Muscle layer of colon (tissue), 2 donors: Measurements from ENCODE around the gene TNC.
A peak's percentile ranks its signal among the peaks of the same experiment; 100 is the strongest.

Experiments
- H3K27ac ChIP-seq: one replicate; pipeline ENCODE4 v1.7.0; 2013; ENCODE audit warnings: low read depth, mild to moderate bottlenecking, low read length, moderate library complexity
- H3K27me3 ChIP-seq, 2 donors: one replicate each; pipeline ENCODE4 v1.7.0; 2013; ENCODE audit warnings: low read length in 2 of 2, mild to moderate bottlenecking in 2 of 2; ENCODE audit not compliant: insufficient read depth in 2 of 2, control insufficient read depth in 1 of 2
- H3K36me3 ChIP-seq: one replicate; pipeline ENCODE4 v1.7.0; 2013; ENCODE audit warnings: mild to moderate bottlenecking, low read length; ENCODE audit not compliant: insufficient read depth
- H3K4me1 ChIP-seq: one replicate; pipeline ENCODE4 v1.7.0; 2013; ENCODE audit warnings: mild to moderate bottlenecking, low read length; ENCODE audit not compliant: insufficient read depth
- H3K4me3 ChIP-seq, 2 donors: one replicate each; pipeline ENCODE4 v1.7.0; 2013; ENCODE audit warnings: low read length in 2 of 2, low read depth in 1 of 2, mild to moderate bottlenecking in 1 of 2, moderate library complexity in 1 of 2
- H3K9ac ChIP-seq: one replicate; pipeline ENCODE4 v1.7.0; 2013; ENCODE audit warnings: low read length
- H3K9me3 ChIP-seq: one replicate; pipeline ENCODE4 v1.7.0; 2013; ENCODE audit warnings: mild to moderate bottlenecking, low read length
- donor health status: abdominal sarcoma.
- donor health status: Adenocarcinoma of cecum.

Gene TNC

DNA sequence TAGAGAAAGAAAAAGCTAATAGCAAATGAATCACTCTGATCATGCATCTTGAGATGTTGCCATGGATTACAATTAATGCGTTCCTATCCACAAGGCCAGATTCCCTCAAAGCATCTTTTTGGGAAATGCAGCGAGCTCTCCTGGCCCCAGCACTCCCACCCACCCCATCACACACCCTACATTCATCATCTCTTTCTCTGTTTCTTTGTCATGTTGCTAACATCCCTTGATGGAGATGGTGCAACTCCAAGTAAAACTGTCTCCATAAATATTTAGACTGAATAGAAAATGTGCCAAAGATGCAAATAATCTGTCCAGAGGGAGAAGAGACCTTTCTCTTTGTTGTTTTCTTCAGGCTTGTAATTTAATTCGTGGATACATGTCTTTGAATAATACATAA lies 30.8 kb upstream of the TNC start:
- no peak overlapping the region for H3K4me3 ChIP-seq
- H3K36me3 ChIP-seq, result no peaks in the 10 kb centered on the region
- H3K9ac ChIP-seq, result no peak overlapping the region
- H3K4me1 ChIP-seq, result peaks cover 40% of the 10 kb centered on the region
- H3K9me3 ChIP-seq, result no peaks in the 10 kb centered on the region
- H3K27ac ChIP-seq, result peak overlapping the region; percentile 35
- no peaks in the 10 kb centered on the region for H3K27me3 ChIP-seq

DNA sequence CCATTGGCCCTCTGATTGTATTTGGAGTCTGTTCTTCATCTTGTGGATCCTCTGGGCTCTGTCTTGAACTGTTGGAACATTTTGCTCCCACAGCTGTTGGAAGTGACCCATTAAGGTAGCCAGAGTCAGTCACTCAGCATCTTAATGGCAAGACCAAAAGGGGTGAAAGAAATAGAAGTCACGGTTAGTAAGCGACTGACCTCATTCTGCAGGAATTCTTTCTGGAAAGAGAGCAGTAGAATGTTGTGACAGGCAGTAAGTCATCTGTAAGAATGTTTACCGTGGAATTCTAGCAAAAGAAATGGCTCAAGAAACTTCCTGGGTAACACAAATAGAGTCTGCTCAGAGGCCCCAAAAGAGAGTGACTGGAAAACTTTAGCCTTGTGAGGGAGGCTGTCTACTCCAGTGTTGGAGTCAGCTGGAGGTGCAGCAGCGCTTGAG lies 28.6 kb upstream of the TNC start:
- Histone ChIP-seq H3K9ac (no peak overlapping the region), H3K9me3 (no peaks in the 10 kb centered on the region), H3K4me3 (no peak overlapping the region), H3K27me3 (no peaks in the 10 kb centered on the region), H3K27ac (peak overlapping the region; percentile 77), H3K36me3 (no peaks in the 10 kb centered on the region), H3K4me1 (peaks cover 40% of the 10 kb centered on the region)

DNA sequence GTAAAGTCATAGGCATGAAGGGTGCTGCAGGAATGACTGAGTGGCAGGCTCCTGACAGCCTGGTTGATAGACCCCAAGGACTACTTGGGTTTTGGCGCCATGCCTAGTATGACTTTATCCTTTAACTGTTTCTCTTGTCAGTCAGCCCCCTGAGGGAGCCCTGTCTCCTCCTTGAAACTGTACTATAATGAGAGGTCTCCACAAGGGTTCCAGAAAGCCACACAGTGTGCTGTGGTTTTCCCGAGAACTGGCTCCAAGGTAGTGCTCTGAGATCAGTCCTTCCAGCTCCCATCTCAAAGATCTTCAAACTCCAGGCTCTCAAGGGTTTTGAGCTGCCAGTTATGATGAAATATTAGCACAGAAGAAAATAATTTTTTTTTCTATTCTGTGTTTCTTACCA lies 26.7 kb upstream of the TNC start:
- no peaks in the 10 kb centered on the region for H3K27me3 ChIP-seq

DNA sequence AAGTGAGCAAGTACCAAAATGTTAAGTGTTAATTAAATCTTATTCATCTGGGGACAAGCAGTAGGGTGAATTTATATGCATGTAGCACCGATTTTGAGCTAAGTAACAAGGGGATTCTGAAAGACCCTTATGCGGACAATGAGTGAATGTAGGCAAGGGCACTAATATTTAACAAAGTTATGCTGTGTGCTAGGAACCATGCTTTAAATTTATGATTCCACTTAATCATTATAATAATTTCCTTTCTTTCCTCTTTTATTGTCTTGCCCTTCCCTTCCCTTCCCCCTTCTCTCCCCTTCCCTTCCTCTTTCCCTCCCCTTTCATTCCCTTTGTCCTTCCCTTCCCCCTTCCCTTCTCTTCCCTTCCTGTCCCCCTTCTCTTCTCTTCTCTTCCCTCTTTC lies 25.7 kb upstream of the TNC start:
- Histone ChIP-seq H3K9me3 (no peaks in the 10 kb centered on the region), H3K36me3 (no peaks in the 10 kb centered on the region), H3K27ac (no peak overlapping the region), H3K4me3 (no peak overlapping the region), H3K27me3 (no peaks in the 10 kb centered on the region), H3K9ac (no peak overlapping the region), H3K4me1 (peaks cover 33% of the 10 kb centered on the region)

More for the DNA sequence above, 26.7 kb upstream of the TNC start:
- Histone ChIP-seq H3K4me3 (no peak overlapping the region), H3K9me3 (no peaks in the 10 kb centered on the region), H3K27ac (no peak overlapping the region), H3K4me1 (peaks cover 40% of the 10 kb centered on the region), H3K9ac (no peak overlapping the region), H3K36me3 (no peaks in the 10 kb centered on the region)

DNA sequence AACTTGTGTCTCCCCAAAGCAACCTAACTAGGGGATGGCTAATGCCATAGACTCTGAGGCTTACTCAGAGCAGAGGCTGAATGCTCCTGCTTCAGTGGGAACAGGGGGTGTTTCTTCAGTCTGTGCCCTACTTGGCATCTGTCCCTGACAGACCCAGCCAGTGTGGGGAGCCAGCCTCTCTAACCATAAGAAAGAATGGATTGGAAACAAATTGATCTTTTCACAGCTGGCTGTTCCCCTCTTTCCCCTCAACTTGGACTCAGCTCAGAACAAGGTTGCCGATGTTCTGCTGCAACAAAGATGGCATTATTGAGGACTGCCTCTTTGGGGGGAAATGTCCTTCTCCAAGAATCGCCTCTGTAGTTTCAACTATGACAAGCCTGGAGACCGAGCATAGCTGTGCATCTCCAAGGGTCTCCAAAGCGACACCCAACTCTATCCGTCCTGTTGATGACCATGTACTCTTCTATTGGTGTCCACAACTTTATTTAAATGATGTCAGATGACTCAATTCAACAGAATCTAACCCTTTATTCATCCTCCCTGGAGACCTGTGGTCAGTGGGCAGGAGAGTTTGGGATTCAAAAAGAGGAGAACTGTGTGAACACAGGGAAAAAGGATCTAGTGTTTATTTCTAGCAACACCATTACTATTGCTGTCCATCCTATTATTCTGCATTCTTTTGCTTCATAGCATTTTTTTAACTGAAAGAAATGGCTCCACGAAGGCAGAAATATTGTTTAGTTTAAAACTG lies 24.7 kb upstream of the TNC start:
- H3K36me3 ChIP-seq, result no peaks in the 10 kb centered on the region
- H3K9ac ChIP-seq, result no peak overlapping the region
- H3K27ac ChIP-seq, result no peak overlapping the region
- H3K9me3 ChIP-seq, result no peaks in the 10 kb centered on the region
- peaks cover 24% of the 10 kb centered on the region for H3K4me1 ChIP-seq
- no peak overlapping the region for H3K4me3 ChIP-seq
- no peaks in the 10 kb centered on the region for H3K27me3 ChIP-seq

DNA sequence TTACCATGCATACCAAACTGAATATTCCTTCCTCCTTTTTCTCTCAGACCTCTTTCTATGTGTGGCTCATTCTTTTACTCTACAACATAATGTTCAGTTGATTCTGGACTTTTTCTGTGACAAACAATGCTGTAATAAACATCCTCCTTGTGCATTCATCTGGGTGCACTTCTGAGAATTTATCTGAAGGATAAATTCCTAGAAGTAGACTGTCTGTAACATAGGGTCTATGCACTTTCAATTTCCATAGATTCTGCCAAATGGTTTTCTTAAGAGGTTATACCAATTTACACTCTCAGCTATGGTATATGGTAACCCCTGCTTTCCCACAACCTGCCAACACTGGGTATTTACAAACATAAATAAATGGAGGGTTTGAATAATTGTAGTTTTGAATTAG lies 24.1 kb upstream of the TNC start:
- Histone ChIP-seq H3K4me1 (peaks cover 21% of the 10 kb centered on the region), H3K36me3 (no peaks in the 10 kb centered on the region), H3K9me3 (no peaks in the 10 kb centered on the region), H3K27me3 (no peaks in the 10 kb centered on the region), H3K27ac (no peak overlapping the region), H3K4me3 (no peak overlapping the region), H3K9ac (no peak overlapping the region)

DNA sequence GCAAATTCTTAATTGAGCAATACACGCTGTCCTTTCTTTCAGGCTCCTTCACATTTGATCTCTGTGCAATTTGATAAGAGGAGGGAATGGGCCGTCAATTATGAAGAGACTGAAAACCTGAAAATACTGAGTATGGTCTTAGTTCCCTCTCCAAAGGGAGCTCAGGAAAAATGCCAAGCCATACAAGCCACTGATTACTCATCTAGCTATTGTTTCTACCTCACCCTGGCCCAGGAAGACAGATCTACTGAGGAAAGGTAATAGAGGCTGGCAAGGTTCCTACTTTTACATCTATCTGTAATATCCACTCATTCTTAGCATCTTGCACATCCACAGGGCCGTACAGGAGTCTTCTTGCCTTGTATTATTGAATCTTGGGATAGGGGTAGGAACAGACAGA lies 23.7 kb upstream of the TNC start:
- Histone ChIP-seq H3K9me3 (no peaks in the 10 kb centered on the region), H3K36me3 (no peaks in the 10 kb centered on the region), H3K27me3 (no peaks in the 10 kb centered on the region), H3K4me1 (peaks cover 21% of the 10 kb centered on the region), H3K27ac (no peak overlapping the region), H3K9ac (no peak overlapping the region), H3K4me3 (no peak overlapping the region)

DNA sequence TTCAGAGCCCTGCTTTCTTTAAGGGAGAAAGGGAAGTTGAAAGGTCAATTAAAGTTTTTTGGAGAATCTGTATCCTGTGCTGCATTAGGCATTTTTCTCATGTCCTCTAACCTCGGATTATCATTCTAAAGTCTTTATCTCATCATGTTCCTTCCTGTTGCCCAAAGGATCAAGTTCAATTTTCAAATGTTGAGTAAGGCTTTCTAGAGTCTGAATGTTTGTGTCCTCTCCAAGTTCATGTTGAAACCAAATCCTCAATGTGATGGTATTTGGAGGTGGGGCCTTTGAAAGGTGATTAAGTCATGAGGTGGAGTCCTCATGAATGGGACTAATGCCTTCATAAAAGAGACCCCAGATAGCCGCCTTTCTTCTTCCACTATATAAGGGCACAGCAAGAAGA lies 20.2 kb upstream of the TNC start:
- Histone ChIP-seq H3K9ac (no peak overlapping the region), H3K27ac (no peak overlapping the region), H3K4me3 (no peak overlapping the region), H3K27me3 (no peaks in the 10 kb centered on the region), H3K9me3 (no peaks in the 10 kb centered on the region), H3K4me1 (peaks cover 33% of the 10 kb centered on the region), H3K36me3 (no peaks in the 10 kb centered on the region)

DNA sequence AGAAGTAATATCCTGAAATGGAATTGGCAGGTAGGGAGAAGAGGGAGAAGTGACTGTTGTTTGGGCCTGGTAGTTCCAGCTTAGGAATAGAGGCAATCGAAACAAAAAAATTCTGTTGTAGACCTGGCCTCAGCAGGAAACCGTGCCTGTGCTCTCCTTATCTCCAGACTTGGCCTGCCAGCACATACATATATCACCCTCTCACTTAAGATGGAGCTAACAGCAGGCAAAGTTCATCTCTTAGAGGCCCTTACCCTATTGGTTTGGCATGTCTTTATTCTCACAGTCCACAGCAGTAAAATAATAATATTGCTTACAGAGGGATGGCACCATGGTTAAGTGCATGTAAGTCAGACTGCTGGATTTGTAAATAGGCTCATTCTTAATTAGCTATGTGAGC lies 19.6 kb upstream of the TNC start:
- Histone ChIP-seq H3K4me1 (peaks cover 34% of the 10 kb centered on the region), H3K9me3 (no peaks in the 10 kb centered on the region), H3K9ac (no peak overlapping the region), H3K27ac (no peak overlapping the region), H3K36me3 (no peaks in the 10 kb centered on the region), H3K4me3 (no peak overlapping the region), H3K27me3 (no peaks in the 10 kb centered on the region)

DNA sequence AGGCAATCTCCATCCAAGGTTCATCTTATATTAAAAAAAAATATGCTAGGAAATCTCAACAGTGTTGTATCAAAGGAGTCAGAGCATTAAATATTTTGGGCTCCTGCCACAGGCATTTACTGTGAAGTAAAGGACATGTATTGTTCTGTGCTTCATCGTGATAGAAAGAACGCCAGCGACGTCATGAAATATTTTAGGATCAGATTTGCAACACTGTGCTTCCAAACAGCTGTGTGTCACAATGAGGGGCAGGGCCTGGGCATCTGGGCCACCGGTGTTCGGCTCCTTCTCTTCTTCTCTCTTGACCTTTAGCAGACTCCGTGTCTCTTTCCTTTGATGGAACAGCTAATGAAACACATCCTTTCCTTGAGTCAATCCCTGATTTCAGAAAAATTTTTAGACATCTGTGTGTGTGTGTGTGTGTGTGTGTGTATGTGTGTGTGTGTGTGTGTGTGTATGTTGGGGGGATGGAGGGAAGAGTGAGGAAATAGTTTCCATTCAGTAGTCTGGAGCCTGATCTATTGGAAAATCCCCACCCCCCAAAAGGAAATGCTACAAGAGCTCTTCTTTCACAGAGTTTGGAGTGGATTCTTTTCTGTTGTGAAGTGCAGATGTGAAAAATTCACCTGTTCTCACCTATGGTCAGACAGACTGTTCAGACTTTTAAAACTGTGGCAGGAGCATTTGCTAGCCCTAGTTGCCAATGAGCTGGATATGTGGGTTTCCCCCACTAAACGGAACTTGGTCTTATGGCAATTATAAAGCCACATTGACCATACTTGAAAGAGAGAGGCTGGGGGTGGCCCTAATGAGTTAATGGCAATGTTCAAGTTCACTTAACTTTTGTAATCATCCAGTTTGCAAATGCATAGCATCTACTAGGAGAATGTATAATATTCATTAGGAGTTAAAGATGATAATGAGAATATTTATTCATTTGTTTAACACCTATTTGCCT lies 18.1 kb upstream of the TNC start:
- Histone ChIP-seq H3K4me3 (no peak overlapping the region), H3K27me3 (no peaks in the 10 kb centered on the region), H3K9ac (no peak overlapping the region), H3K4me1 (peaks cover 34% of the 10 kb centered on the region), H3K9me3 (no peaks in the 10 kb centered on the region), H3K27ac (peak overlapping the region; percentile 60), H3K36me3 (no peaks in the 10 kb centered on the region)

DNA sequence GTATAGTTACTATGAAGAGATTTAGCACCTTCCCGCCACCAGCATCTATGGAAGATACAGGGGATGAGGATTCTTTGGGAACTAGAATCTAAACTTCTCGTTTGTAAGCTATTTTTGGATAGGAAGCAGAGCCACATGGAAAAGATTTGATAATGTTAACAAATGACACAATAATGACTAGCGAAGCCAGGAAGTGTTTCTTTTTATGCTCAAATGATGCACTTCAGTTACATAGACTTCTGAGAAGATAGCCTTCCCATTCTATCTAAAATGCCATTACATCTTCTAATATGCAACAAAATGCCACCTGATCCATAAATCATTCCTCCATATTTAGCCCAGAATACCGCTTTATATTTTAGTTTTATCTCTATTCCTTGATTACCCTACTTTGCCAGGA lies 17.0 kb upstream of the TNC start:
- H3K9me3 ChIP-seq, result no peaks in the 10 kb centered on the region
- peaks cover 42% of the 10 kb centered on the region for H3K4me1 ChIP-seq
- no peak overlapping the region for H3K4me3 ChIP-seq
- H3K27me3 ChIP-seq, result no peaks in the 10 kb centered on the region
- H3K36me3 ChIP-seq, result no peaks in the 10 kb centered on the region
- H3K9ac ChIP-seq, result no peak overlapping the region
- peak overlapping the region; percentile 65 for H3K27ac ChIP-seq
